ENCODE data around the gene FTO.

Gene FTO

DNA sequence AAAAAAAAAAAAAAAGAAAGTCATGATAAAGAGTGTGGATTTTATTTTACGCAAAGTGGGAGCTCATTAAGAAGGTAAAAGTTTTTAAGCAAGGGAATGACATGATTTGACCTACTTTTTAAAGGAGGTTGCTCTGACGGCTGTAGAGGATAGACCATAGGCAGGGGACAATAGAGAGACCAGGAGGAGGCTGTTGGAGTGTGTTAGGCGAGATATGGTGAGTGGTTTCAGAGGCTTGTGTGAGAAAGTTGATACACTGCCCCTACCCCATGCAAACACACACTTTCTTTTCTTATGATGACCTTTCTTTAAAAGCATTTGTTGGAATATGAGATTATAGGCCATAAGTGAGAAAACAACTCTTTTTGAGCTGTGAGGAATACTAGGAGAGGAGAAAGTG lies 82.0 kb downstream of the FTO start:
- no peak for FAIRE-seq

DNA sequence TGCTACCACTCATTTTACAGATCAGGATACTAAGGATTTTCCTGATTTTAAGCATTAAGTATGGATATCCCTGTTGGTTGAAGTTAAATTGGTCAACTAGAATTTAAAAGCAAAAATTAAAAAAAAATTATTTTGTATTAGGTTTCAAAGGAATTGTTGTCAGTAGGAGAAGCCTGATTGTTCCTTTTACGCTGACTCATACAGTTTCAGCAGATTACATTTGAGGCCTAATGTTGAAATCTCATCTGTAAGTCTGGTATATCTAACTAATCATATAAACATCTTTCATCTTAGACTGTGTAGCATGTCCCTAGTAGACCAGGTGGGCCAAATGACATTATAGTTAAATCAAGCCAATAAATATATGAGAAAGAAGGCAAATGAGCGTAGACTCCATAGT lies 83.5 kb downstream of the FTO start:
- FAIRE-seq, result no peak

DNA sequence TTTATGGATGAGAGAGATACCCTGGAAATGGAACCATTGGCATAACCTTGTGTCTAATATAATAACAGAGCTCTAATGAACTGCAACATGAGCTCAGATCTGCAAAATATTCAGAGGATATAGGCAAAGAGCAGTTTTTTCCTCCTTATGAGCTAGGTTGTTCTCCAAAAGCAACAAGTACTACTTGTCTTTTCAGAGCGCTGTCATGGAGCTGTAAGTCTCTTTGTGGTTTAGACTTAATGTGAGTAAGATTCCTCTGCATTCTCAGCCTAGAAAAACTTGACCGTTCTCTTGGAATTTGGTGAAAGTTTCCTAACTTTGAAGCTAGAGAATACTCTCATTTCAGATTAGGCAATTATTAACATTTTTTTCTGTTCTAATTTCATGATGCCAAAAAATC lies 85.2 kb downstream of the FTO start:
- no peak for FAIRE-seq

DNA sequence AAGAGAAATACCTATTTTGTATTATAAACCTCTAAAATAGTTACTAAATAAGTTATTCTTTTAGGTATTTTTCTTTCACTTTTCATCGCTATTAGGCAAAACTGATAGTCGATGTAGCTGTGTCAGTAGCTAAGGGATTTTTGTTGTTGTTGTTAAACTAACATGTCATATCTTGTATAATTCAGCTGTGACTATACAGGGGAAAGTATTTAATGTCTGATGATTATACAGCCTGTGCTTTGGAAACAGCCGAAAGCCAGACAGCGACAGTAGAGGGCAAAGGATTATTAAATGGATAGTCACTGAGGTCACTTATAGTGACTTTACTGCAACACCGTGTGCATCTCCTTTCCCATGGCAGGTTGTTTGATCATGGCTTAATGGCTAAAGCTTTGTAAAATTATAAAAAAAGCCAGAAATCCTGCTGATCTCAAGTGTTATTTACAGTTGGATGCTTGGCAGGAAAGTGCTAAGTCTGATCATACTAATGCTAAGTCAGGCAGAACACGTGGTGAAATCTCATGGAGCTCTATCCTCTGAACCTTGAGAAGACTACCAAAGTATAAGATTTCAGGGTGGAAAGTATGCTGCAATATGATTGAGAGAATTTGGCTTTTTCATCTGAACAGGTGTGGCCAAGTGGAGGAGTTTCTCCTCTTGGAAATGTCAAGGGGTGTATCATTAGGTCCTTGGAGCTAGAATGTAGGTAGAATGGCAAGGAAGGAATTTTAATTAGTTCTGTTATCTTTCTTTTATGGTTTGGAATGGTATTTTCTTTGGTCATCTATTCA lies 88.4 kb downstream of the FTO start:
- FAIRE-seq, result no peak

DNA sequence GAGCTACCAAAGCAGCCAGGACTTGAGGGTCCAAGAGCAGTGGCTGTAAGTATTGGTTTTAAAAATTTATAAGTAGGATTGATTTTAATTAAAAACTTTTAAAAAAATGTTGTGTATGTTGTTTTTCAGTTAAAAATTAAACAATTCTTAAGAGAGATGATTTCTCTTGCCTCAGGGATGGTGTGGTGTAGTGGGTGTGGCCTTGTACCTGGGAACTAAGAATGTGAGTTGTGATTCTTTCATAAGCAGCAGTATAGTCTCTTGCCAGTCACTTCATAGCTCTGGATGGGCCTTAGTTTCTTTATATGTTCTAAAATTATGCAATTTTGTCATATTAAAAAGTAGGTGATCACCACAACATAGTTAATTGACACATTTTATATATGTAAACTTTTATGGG lies 99.5 kb downstream of the FTO start:
- no peak for FAIRE-seq

DNA sequence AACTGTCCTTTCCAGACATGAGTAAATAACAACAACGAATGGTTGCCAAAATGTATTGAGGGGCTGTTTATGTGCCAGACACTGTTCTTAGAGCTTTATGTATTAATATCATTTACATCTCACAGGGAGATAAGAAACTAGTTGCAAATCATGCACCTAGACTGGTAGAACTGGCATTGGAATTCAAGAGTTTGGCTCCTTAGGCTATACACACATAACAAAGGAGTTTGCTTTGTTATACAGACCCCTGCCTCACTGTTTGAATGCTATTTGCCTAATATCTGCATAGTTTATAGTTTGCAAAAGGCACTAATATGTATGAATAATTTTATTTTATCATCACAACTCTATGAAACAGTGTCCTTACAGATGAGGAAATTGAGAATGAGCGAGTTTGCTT lies 100.0 kb downstream of the FTO start:
- no peak for FAIRE-seq

DNA sequence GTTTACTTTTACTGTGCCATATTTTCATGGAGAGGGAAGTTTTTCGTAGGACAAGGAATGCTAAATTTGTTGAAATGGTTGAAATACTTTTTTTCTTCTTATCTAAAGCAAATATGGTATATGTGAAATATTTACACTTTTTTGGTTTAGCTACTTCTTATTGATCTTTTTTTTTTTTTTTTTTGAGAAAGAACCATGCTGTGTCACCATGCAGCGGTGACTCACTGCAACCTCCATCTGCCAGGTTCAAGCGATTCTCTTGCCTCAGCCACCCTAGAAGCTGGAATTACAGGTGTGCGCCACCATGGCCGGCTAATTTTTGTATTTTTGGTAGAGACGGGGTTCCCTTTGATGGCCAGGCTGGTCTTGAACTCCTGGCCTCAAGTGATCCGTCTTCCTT lies 100.5 kb downstream of the FTO start:
- FAIRE-seq, result no peak

DNA sequence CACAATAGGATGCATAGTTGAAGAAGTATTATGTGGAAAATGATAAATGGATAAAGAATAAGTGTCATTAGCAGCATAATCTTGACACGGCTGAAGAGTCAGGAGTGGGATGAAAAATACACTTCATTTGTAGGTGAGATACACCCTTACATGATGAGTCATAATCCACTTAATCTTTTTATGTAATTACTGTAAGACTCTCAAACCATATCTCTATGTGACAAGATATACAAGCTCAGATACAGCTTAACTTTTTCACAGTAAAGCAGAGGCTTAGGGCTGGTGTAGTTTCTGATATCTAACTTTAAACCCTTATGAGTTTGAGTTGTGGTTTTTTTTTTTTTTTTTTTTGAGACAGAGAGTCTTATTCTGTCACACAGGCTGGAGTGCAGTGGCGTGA lies 101.2 kb downstream of the FTO start:
- no peak for FAIRE-seq

DNA sequence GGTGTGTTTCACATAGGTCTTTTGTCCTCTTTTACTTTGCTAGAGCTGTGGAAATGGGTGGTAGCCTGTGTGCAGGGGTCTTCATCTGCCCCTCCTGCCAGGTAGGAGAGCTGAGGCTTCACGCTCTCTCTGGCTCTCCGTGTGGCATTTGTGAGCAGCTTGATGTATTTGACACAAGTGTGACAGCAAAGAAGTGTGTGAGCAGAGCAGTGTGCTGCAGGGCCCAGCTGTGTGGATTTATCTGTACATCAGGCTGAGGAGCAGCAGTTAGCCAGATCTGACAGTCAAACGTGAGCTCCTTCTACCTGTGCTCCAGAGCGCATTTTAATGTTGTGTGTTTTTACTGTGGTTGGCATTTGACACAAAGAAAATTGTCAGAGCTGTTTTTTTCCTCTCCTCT lies 101.8 kb downstream of the FTO start:
- no peak for FAIRE-seq

DNA sequence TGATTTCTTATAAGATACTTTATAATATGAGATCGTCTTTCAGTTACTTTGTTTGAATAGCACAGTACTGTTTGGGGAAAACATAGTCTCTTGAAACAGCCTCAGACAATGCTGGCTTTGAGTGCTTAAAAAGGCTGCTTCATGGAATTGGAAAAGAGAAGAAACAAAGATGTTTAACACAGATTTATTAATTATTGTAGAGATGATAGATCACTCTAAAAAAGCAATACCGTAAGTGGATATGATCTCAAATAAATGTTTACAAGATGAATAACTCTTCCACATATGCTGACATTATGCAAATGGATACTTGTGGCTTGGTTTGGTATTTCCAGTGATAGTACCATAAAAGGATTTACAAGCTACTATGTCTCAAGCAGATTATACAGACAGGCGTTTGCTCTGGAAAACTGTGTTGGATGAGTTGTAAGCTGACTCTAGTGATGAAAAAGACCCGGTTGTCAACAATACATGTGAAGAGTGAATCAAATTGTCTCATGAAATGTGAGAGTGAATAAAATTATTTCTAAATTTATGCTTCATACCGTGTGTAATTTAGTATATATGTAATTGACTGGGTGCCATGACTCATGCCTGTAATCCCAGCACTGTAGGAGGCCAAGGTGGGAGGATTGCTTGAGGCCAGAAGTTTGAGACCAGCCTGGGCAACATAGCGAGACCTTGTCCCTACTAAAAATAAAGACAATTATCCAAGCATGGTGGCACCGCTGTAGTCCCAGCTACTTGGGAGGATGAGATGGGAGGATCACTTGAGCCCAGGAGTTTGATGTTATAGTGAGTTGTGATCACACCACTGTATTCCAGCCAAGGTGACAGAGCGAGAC lies 105.4 kb downstream of the FTO start:
- no peak for FAIRE-seq

DNA sequence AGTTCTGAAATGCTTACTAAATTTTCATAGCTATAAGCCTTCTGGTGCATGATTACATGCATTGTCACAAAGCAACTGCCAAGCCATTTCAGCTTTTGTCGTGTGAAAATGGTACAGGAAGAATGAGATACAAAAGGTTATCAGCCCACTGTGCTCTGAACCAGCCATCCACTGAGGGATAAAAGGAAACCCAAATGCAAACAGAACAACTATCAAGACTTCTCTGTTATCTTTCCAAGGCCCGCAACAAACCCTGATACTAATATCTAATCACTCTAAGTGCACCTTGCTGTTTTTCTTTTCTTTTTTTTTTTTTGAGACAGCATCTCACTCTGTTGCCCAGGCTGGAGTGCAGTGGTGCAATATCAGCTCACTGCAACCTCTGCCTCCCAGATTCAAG lies 109.0 kb downstream of the FTO start:
- no peak for FAIRE-seq

DNA sequence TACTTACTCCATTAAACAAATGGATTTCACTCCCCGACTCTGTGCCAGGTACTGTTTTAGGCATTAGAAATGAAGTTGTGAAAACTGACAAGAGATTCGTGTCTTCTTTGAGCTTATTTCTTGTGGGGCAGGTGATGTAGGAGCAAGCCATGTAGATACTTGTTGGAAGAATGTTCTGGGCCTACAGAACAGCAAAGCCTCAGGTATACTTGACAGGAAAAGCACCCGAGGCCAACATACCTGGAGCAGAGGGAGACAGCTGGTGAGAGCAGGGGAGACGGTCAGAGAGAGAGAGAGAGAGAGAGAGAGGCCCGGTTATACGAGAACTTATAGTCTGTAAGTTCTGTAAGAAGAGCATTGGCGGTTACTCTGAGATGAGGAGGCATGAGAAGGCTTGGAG lies 110.8 kb downstream of the FTO start:
- FAIRE-seq, result no peak

DNA sequence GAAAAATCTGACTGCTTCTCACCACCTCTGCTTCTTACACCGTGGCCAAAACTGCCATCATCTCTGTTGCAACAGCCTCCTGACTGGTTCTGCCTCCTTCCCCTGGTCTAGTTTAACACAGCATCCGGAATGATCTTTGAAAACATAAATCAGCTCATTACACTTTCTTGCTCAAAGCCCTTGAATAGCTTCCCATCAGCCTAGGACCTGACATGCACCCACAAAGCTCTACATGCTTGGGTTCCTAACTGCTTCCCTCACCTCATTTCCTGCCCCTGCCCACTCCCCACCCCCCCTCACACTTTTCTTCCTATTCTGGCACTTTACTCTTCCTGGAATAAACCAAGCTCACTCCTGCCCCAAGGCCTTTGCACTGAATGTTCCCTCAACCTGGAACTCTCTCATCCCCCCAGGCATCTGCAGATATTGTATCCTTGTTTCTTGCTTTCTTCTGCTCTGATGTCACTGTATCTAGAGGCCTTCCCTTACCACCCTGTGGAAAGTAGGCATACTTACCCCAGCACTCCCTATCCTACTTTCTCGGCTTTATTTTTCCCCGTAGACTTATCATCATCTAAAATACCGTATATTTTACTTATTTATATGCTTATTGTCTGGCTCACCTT lies 112.4 kb downstream of the FTO start:
- no peak for FAIRE-seq

DNA sequence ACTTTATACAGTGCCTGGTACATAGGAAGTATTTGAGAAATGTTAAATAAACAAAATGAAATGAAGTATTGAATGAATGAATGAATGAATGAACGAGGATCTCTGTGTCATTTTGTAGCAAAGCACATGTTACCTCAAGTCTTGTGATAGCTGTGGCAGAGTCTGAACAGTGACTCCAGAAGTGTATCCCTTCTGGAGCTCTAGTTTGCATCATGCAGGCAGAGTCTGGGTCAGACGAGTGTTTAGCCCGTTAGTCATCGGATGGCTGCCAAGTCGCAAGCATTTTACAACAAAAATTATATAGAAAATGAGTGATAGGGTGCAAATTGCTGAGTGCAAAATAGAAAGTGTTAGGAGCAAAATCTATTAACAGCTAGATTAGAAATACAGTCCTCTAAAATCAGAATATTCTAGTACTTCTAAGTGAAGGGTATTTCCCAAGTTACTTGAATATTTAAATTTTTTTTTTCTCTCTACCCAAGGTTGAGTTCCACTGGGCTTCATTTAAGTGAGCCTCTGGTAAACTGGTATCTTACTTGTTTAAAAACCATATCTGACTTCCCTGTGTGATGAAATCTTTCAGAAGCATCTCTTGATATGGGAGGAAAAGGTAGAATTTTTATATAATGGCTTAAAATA lies 113.3 kb downstream of the FTO start:
- no peak for FAIRE-seq

DNA sequence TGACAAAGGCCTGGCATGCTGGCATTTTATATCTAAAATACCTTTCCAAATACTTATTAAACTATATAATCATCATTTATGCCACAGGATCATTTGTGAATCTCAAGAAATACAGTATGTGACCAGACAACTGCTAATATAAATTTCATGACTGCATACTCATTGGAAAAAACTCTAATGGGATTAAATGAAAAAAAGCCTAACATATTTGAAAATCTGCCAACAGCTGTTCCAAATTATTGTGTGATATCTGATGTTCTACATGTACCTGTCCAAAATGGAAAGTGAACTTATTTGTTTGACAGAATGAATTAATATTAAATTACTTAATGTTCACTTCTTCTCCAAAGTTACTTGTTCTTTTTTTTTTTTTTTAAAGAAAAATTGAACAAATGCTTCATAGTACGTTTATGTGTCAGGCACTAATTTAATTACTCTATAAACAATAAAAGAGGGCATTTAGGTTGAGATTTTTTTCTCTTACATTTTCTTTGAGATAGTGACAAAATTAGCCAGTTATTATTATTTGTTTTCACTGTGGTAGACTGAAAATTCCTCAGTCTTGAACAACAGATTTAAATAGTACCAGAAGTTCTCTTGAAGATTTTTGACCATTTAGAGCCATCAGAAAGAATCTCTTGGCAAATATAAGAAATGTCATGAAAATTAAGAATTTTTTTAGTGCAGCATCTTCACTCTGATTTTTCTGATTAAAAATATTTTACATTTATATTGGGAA lies 114.0 kb downstream of the FTO start:
- no peak for FAIRE-seq

DNA sequence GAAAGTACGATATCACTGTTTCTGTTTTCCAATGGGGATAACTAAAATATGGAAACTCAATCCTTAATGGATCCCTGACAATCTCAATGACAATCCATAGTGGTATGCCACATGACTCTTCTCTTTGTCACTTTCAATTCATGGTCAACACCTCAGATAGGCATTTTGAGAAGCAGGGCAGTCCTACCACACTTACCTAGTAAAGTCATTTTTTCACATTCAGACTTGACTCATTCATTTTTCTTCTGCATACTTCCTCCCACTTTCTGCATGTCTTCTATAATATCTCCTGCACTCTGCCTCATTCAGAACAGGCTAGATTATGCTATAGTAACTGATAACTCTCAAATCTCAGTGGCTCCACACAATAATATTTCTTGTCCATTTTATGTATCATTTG lies 117.5 kb downstream of the FTO start:
- no peak for FAIRE-seq

DNA sequence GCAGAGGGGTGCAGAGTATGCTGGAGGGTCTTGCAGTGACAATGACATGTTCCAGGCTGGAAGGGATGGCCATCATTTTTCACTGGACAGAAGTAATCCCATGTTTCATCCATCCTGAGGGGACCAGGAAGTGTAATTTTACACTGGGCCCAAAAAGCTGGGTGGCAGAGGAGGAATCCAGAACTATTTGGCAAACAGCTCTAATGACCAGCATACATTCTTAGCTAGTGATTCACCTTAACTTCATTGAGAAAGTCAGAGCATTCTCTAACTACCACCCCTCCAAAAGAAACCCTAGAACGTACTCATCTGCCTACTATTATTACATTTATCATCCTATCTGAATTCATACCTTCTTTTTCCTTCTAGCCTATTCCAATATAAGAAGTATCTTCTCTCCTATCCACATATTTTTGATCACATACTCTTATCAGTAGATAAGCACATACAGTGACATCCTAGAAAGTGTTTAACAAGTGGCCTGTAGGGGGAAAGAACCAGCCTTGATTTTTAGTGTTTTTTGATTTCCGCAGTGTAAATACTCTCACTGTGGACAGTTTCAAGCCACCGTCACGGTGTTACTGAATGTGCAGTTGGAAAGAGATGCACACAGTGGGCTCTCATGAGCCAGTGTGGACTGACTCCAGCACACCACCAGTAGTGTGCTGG lies 118.1 kb downstream of the FTO start:
- FAIRE-seq, result no peak

DNA sequence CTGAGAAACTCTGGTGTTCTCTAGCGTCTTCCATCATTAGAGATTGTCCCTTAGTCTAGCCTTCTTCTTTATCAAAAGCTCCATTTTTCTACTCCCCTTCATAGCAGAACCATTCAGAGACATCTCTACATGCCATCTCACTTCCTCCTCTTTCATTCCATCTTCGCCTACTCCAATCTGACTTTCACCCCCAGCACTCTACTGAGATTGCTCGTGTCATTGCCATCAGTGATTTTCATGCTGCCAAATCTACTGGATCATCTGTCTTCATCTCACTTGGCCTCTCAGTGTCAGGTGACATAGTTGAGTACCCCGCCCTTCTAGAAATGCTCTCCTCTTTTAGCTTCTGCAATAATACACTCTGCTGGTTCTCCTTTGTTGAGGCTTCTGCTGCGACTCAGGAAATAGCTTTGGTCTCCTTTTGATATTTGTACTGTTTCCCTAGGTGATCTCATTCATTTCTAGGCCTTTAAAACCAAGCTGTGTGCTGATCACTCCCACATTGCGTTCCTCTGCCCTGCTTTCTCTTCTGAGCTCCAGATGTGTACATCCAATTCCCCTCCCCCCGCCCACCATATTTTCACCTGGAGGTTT lies 119.1 kb downstream of the FTO start:
- no peak for FAIRE-seq

DNA sequence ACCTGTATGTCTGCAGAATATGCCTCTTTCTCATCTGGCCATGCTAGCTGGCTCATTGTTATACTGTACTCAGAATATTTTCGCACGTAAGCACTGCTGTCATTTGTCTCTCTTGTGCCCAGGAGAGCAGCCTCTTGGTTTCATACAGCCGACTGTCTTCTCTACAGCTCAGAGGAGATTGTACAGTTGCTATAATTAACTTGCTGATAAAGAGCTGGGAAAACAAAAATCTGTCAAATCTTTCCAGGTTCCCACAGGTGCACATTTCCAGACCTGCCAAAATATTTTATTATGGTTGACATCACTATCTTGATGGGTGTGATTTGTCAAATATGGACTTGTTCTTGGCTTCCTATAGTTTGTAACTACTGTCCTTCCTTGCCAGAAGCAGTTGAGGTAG lies 122.7 kb downstream of the FTO start:
- no peak for FAIRE-seq

DNA sequence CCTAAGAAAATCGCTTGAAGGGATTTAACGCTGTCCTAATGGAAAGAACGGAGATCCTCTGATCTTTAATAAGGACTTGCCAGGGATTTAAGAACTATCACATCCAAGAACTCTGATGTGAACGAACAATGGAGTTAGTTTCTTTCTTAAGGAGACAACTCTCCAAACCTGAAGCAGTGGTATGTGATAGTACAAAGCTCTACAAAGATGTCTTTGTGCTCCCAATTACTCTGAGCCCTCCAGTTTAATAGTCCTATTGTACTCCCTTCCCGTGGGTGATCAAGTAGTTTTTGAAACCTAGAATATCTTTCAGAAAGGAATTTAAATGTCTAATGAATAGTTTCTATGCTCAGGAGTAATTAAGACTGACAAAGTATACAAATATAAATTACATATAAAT lies 123.8 kb downstream of the FTO start:
- no peak for FAIRE-seq

DNA sequence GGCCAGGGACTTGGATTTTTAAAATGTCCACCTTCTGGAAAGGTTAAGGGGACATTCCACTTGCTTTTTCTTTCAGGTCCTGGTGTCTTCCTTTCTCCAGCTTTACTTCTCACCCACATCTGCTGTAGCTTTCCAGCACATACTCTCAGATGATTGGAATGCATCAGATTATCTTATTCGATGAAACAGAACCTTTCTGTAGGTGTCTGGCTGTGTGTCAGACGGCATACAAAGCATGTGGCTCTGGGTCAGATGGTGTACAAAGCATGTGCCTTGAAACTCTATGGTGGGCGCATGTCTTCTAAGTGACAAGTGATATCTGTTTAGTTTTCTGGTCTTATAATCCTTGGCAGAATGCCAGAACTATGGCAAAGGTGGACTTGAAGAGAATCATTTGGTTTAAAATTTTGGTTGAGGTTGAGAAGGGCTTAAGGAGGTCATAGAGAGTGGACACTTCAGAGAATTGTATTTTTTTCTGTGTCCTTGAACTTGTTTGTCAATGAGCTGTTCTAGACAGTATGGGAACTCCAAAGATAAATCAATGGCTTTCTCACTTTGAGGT lies 125.3 kb downstream of the FTO start:
- FAIRE-seq, result no peak
